ENCODE results near the gene PRKCH.

DNA sequence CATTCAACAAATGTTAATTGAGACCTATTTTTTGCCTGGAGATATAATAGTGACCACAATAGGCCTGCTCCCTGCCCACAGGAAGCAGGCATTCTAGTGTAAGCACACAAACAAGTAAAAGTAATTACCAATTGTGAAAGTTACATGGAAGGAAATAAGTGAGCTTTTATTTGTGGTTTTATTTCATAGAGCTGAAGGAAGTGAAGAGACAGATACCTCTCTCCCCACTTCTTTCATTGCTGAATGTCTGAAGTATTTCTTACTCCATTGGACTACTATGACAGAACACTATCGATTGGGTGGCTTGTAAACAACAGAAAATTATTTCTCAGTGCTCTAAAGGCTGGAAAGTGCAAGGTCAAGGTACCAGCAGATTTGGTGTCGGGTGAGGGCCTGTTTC is 183.5 kb downstream of the PRKCH start:
- TF ChIP-seq POLR2A (IDR thresholded peaks at IDR 0.05), result no peak
- TF ChIP-seq, protein P1, sequence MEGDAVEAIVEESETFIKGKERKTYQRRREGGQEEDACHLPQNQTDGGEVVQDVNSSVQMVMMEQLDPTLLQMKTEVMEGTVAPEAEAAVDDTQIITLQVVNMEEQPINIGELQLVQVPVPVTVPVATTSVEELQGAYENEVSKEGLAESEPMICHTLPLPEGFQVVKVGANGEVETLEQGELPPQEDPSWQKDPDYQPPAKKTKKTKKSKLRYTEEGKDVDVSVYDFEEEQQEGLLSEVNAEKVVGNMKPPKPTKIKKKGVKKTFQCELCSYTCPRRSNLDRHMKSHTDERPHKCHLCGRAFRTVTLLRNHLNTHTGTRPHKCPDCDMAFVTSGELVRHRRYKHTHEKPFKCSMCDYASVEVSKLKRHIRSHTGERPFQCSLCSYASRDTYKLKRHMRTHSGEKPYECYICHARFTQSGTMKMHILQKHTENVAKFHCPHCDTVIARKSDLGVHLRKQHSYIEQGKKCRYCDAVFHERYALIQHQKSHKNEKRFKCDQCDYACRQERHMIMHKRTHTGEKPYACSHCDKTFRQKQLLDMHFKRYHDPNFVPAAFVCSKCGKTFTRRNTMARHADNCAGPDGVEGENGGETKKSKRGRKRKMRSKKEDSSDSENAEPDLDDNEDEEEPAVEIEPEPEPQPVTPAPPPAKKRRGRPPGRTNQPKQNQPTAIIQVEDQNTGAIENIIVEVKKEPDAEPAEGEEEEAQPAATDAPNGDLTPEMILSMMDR (IDR thresholded peaks at IDR 0.05), result no peak

Measured in breast epithelium (tissue), 3 donors.